Right lung (tissue), 5 donors: ENCODE data around the gene CDK5RAP2. TPM values are rescaled to one million over a fixed set of nuclear protein-coding genes. Genes with fewer than 3 reads are reported as not detected.
A peak's percentile ranks its signal among the peaks of the same experiment; 100 is the strongest.

Source experiments
- DNase-seq, 2 donors: peaks; one replicate each; pipeline ENCODE4 v3.0.0-alpha.2; 2013
- polyA plus RNA-seq, 5 donors: library from polyadenylated mRNA; unstranded; fragments of 120-200 nt; gene quantifications; one replicate each; pipeline versions ENCODE4 v1.2.1 to v1.2.3, GENCODE V29; 2013; ENCODE audit warnings: inconsistent platforms in 1 of 5, low replicate concordance in 1 of 5; ENCODE audit not compliant: insufficient read length in 5 of 5, insufficient read depth in 1 of 5

CDK5RAP2 gene
- polyA plus RNA-seq, 5 donors = 51.7 to 75.6 (median 68.1) TPM

DNA sequence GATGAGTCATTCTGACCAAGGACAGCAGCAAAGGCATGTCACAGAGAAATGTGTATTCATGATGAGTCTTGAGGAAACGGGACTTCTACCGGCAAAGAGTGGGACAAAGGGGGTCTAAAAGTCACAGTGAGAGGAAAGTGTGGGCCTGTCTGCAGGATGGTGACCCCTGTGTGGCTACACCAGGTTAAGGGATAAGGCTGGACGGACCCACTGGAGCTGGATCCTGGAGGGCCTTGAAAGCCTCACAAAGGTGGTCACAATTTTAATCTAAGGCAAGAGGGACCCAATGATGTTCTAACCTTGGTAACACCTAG lies 176.5 kb downstream of the CDK5RAP2 start:
- DNase-seq = no peak

DNA sequence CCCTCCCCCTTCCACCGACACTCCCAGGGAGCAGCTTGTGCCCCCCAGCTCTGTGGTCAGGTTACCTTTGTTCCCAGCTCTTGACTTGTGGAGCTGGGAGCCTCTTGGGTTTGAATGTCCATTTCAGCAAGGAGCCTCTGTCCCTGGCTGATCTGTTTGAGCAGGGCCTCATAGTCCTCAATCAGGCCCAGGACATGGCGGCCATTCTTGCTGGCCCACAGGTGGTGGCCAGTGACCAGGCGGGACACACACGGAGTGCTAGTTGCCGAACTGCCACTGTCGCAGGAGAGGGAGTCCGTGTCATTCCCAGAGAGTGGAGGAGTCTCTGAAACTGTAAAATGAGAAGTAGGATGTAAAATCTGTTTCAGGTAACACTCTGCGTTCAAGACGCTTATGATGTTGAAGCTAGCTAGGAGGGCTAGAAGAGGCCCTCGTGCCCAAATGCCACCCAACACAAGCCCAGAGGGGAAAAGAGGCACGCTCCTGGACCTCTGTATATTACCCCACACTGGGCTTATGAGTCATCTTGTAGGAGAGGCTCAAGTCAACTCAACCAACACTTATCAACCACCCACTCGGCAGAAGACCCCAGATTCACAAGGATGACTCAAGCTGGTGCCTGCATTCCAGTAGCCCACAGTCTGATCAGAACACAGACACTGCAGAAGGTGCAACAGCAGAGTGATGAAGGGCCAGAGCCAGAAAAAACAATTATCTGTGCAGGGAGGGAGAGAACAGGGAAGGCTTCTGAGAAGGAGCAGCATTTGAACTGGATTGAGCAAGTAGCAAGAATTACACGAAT lies 177.0 kb downstream of the CDK5RAP2 start:
- no peak for DNase-seq

GRCh38 chr9:120399940-120400339 lies 180.0 kb downstream of the CDK5RAP2 start:
- DNase-seq = no peak

- no peak for DNase-seq
Measured at GRCh38 chr9:120398286-120398685, 181.7 kb downstream of the CDK5RAP2 start.

DNA sequence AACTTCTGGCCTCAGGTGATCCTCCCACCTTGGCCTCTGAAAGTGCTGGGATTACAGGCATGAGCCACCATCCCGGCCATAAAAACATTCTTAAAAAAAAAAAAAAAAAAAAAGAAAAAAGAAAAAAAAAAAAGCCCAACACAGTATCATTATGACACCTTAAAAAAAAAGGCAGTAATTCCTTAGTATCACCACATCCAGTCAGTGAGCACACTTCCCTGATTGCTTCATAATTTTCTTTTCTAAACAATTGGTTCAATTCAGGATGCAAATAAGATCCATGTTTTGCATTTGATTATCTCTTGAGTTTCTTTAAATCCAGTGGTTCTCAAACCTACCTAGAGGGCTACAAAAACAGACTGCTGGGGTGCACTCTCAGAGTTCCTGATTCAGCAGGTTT lies 182.5 kb downstream of the CDK5RAP2 start:
- no peak for DNase-seq

- no peak for DNase-seq
Measured at GRCh38 chr9:120396931-120397330, 183.0 kb downstream of the CDK5RAP2 start.

GRCh38 chr9:120396418-120396817 lies 183.5 kb downstream of the CDK5RAP2 start:
- DNase-seq = no peak

DNA sequence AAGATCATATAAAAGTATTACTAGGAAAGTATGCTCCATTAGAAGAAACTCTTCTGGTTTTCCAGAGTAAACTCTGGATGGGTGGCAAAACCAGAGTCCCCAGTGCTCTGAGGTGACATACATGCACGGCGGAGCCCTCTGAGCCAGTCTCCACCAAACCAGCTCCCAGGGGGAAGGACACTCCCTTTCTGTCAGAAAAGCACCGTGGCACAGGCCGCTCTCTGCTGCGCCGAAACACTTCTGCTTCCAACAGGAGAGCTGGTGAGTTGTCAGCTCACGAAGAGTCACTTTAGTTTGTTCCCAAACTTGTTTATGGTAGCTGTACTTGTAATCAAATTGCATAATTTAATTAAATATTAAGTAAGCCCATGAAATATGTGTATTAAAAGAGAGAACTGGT lies 184.6 kb downstream of the CDK5RAP2 start:
- DNase-seq = no peak

GRCh38 chr9:120394058-120394669 lies 185.8 kb downstream of the CDK5RAP2 start:
- peak in 1 of 2 donors; percentile 51 for DNase-seq

DNA sequence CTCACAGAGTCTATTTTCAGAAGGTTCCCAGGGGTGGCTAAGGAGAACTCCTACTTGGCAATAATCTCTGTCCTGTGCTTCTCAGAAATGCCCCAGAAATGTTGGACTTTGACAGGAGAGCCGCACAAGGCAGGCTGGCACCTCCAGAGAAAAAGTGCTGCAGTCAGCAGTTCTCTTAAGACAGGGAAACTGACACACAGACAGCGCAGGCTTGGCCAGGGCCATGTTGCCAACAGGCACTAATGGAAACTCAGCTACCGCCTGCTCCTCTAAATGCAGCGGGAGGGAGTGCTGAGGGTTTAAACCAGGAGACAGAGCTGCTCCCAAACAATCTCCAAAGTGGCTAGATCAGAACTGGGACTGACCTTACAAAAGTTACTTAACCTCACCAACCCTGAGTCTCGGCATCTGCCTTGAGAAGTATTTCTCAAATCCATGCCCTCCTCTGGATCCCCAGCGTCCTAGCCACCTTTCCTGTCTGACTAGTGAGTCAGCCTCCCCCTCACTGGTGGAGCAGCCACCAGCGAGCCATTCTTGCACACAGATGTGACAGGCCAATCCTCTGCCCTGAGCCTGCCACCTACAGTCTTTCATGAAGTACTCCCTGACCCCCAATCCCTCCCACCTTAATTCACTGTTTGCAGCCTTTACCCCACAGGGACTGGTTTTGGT lies 186.4 kb downstream of the CDK5RAP2 start:
- no peak for DNase-seq

DNA sequence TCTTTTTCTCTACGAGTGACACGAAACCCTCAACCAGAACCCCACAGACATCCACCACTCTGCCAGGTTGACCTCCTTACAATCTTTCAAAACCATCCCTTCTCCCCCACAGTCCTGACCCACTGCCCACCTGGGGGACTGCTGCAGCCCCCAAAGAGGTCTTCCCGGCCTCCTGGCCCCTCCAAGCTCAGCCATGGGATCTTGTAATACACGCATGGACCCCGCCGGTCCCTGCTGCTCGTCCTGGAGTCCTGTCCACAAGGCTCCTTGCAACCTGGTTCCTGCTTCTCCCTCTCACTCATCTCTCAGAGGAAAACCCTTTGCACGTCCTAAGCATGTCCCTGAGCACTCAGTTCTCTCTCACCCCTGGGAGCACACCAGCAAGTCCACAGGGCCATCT lies 187.3 kb downstream of the CDK5RAP2 start:
- DNase-seq = no peak

DNA sequence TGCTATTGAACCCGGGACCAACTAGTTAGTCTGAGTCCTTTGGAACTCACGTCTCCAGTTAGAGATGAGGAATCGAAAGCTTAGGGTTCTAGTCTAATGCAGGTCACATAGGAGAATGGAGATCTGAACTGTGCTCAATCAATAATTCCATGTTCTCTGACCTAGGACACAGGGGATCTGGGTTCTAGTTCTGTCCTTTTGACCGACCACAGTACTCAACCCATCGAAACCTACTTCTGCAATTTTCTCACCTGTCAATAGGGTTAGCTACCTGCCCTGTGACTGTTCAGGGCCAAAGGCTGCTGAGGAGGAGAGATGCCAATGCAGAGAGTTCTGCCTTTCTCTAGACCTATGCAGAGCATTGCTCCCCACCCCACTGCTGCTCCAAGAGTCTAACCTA lies 187.7 kb downstream of the CDK5RAP2 start:
- DNase-seq = no peak

DNA sequence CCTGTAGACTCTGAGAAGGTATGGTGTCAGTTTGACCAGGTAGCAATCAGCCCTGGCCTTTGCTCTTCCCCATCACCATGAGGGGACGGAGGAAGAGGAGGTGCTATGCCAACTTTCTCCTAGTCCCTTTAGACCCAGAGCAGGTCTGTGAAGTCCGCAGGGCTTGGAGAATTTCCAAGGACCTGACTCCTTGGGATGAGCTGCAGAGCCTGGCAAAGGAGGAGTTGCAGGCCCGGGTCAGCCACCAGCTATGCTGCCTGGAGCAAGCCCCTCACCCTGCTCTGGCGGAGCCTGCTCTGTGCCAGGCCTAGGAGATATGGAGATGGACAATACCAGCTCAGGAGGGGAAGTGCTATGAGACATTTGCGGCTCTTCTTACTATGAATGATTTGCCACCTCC lies 188.3 kb downstream of the CDK5RAP2 start:
- DNase-seq = no peak

DNA sequence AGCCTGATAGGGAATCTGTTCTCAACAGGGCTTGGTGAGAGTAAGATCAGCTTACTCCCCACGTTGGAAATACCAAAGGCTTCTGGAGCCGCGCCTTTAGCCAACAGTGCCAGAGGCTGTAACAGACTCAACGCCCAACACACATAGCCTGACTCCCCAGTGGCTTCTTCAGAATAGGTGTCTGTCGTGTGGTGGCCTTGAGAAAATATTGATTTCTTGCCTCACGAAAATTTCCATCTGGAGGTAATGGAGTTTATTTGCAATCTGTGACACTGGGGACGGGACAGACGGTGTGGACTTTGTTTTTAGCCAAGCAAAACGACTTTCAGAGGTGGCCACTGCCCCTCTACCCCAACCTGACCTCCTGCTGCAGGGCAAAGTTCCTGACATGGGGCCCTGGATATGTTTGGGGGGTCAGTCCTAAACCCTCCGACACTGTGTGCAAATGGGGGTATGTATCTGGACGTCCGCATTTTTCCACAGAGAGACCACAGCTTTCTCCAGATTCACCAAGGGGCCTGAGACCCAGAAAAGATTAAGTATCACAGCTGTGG lies 189.3 kb downstream of the CDK5RAP2 start:
- no peak for DNase-seq

- DNase-seq = no peak
Measured at GRCh38 chr9:120389867-120390266, 190.1 kb downstream of the CDK5RAP2 start.

DNA sequence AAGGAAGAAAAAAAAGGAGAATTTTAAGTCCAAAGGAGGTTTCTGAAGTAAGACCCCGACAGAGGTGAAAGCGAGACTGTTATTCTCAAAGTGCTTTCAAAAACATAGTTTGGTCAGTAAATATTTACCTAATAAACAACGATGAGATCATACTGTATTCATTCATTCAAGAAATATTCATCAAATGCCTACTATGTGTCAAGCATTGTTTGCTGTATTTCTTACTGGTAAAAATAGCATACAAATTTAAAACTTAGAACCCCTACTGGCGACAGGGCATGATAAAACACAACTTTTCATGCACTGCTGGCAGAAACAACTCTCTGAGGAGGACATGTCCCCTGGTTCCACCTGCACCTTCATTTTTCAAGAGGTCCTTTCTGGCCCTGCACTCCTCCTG lies 190.7 kb downstream of the CDK5RAP2 start:
- DNase-seq = no peak

GRCh38 chr9:120388003-120388855 lies 191.7 kb downstream of the CDK5RAP2 start:
- DNase-seq = no peak

- DNase-seq = no peak
Measured at GRCh38 chr9:120387257-120388002, 192.5 kb downstream of the CDK5RAP2 start.

DNA sequence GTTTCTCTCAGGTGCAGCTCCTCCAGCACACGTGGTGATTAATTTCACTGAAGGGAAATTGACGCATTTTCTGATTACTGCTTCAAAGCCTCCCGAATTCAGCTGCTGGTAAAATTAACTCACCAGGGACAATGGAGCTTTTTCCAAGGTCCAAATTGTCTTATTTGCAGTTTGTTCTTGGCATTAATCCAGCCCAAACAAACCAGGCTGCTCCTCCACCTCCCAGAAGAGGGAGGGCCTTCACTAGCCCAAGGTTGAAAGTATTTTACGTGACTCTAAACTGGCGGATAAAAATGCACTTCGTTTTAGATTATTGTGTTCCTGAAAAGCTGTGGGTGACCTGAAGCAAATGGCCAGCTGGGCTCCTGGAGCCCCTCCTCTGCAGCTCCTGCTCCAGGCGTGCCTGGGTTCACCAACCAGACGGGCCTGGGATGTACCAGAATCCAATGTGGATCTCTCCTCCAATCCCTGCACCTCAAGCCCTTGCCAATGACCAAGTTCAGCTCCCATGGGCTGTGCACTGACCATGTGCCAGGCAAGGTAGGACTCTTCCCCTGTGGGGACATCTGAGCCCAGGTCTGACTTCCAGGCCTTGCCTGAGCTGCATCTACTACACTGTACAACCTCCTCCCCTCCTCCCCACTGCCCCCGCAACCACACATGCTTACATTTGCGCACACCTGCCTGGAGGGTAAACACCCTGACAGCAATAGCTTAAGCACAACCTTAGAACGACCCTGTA lies 193.4 kb downstream of the CDK5RAP2 start:
- no peak for DNase-seq
